NCI-H510A (cell line): ENCODE results near the gene ZDHHC14.
"Not testable (repeated sequence)": the region's sequence is repeated elsewhere in the genome, so short reads cannot be mapped to it uniquely, and the experiment has no call there.

ENCODE experiments used
- DNase-seq: peaks from one replicate; lab custom pipeline; 2025; lab: John Stamatoyannopoulos, UW

ZDHHC14 gene

DNA sequence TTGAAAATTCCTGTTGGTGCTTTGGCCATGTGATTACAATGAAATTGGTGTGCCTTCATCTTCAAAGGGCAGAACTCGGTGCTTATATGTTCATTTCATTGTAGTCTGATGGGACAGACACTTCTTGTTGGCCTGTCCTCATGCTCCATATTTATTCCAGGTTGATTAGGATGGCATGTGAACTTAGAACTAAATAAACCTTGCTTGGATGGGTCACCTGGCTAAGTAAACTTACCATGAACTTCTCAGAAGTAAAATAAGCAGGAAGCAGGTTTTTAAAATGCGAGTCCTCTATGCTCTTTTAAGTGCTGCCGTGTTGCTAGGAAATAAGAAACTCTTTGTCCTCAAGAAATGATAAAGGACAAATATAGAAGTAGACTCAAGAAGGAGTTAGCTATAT, 26.7 kb downstream of the ZDHHC14 start:
- no peak for DNase-seq

- not testable (repeated sequence) for DNase-seq
Measured at GRCh38 chr6:157408427-157408826, 27.4 kb downstream of the ZDHHC14 start.

DNA sequence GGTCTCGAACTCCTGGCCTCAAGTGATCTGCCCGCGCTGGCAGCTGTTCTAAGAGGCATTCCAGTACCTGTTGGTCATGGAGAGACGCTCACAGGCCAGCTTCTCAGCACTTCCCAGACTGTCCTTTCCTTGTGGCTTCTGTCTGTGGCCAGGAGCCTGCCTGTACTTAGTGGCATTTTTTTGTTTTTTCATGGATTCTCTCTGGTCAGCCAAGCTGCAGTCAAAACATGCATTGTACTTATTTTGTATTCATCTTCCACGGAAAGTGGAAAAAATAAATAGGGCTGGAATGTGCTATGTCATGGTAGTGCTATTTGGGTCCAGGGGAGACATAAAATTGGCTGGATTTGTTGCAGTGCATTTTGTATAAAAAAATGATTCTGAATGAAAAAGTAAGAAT, 29.1 kb downstream of the ZDHHC14 start:
- DNase-seq, result no peak

DNA sequence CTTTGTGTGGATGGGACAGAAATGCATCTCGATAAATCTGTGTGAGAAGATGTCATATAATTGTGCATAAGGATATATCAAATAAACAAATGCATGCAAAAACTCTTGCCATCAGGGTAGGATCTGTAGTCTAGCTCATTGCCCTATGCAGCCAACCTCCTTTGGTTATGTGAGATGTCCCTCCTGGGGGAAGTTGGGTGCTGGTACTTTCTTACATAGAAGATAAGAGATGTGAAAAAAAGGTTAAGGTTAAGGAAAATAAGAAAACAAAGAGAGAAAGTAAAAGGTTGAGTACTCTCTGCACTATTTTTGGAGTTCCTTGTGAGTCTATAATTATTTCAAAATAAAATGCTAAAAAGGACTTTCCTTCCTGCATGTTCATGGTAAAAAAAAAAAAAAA, 30.4 kb downstream of the ZDHHC14 start:
- no peak for DNase-seq

DNA sequence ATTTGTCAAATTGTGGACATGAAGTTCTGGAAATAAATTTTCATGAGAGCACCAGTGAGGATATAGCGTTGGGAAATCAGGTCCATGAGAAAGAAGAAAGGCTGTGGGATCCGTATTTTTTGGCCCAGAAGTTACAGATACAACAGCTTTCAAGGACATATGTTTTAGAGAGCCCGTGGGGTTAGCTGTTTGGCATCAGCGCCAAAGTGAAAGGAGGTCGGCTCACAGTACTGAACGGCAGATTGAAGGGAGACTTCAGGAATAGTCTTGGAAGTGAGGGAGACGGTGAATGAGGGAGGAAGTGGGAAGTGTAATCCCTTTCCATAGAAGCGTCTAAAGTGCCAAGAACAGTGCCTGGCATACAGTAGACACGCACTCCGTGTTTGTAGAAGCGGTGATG, 31.8 kb downstream of the ZDHHC14 start:
- no peak for DNase-seq

GRCh38 chr6:157420497-157420896, 39.5 kb downstream of the ZDHHC14 start:
- no peak for DNase-seq

DNA sequence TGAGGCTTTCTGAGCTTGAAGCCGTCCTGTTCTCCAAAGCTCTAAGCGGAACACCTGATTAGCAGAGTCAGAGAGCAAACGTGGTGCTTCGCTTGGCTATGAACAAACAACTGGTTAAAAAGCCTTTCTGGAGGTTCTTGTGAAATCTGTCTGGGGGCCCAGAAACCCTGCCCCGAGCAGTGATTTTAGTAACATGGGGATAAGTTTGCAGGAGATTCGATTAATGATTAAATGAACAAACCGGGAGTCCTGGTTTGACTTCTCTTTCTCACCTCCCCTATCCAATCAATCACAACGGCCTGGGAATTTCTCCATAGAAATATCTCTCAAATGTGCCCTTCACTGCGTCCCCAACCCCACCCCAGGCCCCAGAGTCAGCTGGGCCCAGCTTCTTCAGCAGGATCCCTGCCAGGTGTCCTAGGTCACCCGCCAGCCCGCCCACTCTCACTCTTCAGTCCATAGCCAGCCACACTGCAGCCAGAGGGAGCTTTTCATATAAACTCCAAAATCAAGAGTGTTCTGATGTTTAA, 43.6 kb downstream of the ZDHHC14 start:
- no peak for DNase-seq

- DNase-seq, result no peak
Measured at GRCh38 chr6:157427969-157428368, 47.0 kb downstream of the ZDHHC14 start.

DNA sequence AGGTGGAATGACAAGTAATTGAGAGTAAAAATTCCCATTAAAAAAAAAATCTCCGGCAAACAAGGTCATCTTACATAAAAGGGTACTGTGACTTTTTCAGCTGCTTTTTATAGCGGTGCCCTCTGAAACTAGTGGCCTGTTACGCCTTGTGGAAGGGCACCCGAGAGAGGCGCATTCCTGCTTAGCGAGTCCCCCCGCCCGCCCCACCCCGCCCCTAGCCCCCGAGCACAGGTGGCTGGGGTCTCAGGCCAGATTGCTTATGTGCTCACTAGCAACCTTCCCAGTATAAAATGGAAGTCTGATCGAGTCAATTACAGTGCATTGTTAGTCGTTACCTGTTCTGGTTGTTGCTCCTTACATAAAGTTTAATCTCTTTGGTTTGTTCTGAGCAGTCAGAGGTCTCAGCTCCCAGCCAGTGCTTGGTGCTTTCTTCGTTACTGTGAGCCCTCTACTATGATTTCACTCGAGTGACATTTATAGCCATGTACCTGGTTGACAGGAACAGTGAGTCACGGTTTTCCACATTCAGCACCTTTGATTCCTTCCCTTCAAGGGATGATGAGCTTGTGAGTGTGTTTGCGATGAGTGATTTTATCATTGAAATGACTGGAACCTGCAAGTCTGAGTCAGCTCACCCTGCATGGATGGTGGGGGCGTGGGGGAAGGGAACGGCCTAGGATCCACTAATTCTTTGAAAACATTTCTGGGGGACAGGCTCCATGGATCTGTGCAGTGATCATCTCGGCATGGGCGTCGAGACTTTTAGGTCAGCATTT, 47.6 kb downstream of the ZDHHC14 start:
- no peak for DNase-seq

- DNase-seq, result no peak
Measured at GRCh38 chr6:157429248-157429647, 48.3 kb downstream of the ZDHHC14 start.

DNA sequence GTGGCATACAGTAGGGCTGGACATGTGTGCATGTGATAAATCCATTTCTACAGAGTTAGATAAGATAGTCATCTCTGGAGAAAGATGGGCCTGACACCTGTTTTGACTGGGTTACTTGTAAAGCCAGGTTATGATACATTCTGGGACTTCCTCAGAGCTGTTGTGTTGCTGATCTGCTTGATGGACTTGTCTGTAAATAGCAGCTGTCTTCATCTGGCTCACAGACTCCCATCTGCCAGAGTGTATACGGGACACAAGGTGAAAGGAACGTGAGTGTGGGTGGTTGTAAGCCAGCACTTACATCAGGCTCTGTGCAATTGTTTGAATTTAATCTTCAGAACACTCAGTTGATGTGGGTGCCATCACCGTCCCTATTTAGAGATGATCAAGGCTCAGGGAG, 49.8 kb downstream of the ZDHHC14 start:
- DNase-seq, result no peak

DNA sequence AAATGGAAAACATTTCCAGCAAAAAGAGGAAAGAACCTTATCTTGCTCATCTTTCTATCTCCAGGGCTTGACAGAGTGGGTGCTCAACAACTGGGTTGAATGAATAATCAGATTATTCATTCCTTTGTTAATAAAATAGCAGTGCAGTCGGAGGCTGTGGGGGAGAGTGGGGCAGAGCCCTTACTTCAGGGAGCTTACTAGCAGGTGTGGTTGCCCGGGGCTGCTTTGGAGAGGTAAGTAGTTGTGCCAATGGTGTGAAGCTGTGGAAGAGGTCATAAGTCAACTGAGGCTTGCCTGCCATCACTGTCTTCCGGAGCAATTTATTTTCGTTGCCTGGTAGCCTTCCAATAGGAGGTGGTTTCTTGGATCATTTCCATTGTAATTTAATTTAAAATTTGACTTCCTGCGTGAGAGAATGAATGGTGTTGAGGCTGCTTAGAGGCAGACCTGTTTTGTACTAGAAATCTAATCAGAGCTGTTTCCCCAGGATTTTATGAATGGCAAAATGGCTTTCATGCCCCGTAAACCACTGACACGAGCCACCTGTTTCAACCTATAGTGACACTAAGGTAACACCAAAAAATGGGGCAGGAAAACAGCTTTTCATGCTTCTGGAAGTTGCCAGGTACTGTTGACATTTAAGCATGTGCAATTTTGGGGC, 51.4 kb downstream of the ZDHHC14 start:
- no peak for DNase-seq

DNA sequence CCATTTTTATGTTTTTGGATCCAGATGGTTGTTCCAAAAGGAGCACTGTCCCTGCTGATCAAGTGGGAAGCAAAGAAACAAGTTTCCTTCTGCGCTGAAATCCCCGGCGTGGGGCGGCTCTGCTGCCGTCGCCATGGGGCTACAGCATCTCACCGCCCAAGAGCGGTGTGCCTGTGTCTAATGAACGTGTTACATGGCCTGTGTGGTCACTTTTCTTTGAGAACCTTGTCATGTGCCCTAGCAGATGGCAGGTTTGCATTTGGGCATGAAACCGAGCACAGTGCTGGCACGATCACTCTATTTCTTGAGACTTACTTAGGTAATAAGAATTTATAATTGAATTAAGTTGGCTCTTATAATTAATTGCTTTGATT, 51.9 kb downstream of the ZDHHC14 start:
- DNase-seq, result no peak

DNA sequence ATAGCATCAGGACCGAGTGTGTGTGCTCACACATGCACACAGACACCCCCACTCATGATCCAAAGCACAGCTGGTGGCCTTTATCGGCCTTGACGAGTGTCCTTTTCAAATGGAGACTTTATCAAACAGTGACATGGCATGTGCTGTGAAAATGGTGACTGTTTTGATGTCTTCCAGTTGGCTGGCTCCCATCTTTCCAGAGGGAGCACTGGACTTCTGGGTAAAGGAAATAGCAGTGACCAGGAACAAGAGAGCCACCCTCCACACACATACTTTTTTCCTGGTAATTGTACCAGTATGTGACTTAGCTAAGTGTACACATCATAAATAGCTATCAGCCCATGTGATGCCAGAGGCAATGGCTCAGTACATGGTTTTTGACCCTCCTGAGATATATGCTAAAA, 52.7 kb downstream of the ZDHHC14 start:
- DNase-seq, result no peak

DNA sequence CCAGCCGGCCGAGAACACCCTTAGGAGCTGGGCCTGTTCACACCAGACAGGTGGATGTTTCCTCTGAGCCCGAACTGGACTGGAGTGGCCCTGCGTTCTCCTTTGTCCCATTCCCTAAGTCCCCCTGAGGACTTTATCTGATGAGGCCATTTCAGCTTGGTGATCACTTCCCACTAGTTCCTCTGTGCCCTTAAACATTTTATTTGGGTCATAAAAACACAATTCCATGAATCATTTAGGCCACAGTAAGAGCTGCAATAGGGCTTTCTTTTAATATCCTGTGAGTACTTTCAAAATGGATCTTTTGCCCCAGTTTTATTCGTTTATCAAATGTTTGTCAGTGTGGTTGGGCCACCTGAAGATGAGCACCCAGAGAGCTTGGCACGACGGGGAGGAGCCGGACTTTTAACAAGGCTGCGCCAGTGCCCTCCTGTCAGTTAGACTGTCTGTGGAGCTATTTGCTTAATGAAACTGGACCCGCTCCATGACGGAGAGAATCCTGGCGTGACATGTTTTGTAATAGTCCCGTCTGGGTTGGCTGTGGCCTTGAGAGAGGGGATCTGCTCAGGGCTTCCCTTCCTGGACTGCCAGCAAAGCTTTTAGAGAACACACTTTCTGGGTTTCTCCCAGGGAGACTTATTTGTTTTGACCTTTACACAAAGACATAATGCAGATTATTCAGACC, 53.5 kb downstream of the ZDHHC14 start:
- no peak for DNase-seq

GRCh38 chr6:157436219-157436943, 55.4 kb downstream of the ZDHHC14 start:
- DNase-seq, result no peak

DNA sequence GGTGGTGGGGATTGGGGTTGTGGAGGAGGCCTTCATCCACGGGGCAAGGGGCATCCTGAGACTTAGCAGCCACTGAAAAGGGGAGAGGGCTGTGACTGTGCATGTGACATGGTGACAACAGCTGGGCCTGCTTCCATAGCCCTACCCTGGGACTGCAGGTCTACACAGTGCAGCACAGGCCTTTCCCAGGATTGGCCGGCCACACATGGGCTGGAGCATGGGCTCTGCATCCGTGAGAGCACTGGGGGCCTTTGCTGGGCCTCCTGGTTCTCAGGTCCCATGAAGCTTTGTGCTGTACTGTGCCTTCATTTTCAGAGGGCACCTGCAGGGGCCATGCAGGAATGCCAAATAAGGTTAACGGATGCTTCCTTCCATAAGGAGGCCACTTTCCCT, 56.0 kb downstream of the ZDHHC14 start:
- no peak for DNase-seq

GRCh38 chr6:157438611-157439111, 57.7 kb downstream of the ZDHHC14 start:
- no peak for DNase-seq

DNA sequence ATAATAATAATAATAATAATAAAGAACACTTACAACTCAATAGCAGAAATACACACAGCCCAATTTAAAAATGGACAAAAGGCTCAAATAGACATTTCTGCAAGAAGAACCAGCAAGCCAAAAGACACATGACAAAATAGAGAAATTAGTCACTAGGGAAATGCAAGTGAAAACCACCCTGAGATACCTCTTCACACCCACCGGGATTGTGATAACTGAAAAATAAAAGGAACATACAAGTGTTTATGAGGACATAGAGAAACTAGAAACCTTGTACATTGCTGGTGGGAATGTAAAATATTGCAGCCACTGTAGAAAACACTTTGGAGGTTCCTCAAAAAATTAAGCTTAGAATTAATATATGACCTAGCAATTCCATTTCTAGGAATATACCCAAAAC, 59.2 kb downstream of the ZDHHC14 start:
- DNase-seq, result no peak

GRCh38 chr6:157442291-157442690, 61.3 kb downstream of the ZDHHC14 start:
- DNase-seq, result no peak

- no peak for DNase-seq
Measured at GRCh38 chr6:157443066-157443800, 62.2 kb downstream of the ZDHHC14 start.
